OCI-LY7 (cell line): ENCODE measurements around the gene USP31. TPM values are rescaled to one million over a fixed set of nuclear protein-coding genes. Genes with fewer than 3 reads are reported as not detected.

Experiments used
- BruUV-seq: library from RNA; stranded (reverse); fragments of 400-500 nt; replicated peaks from 2 replicates; lab custom pipeline; 2021; lab: Mats Ljungman, UMichigan
- CTCF ChIA-PET: fragments of 300-600 bp; sonication (Branson Sonifier 250); formaldehyde crosslinking; loops from one replicate; lab custom pipeline; 2022; ENCODE audit warnings: antibody characterized with exemption; ENCODE audit not compliant: unreplicated experiment; lab: Charles Lee
- POLR2A ChIA-PET: fragments of 300-600 bp; sonication (Branson Sonifier 250); formaldehyde crosslinking; loops from one replicate; lab custom pipeline; 2022; ENCODE audit warnings: antibody characterized with exemption; lab: Charles Lee
- DNase-seq: peaks from one replicate; pipeline ENCODE4 v3.0.0-alpha.2; 2015; ENCODE audit warnings: low spot score
- H2AFZ ChIP-seq: fragments of 200-600 bp; sonication (generic), shearing (Covaris generic); 2 replicates; pipeline ENCODE4 v1.6.1; 2014; ENCODE audit warnings: mild to moderate bottlenecking, antibody characterized with exemption, low read length, moderate library complexity
- H3K27ac ChIP-seq: fragments of 200-600 bp; sonication (generic); 2 replicates; pipeline ENCODE4 v1.5.1; 2014; ENCODE audit warnings: mixed run types, low read depth, mild to moderate bottlenecking, moderate library complexity, low read length, inconsistent platforms; ENCODE audit not compliant: poor library complexity, severe bottlenecking
- H3K36me3 ChIP-seq: fragments of 200-600 bp; sonication (generic); 2 replicates; pipeline ENCODE4 v1.6.1; 2014; ENCODE audit warnings: mild to moderate bottlenecking, antibody characterized with exemption, low read length, moderate library complexity, mixed read lengths; ENCODE audit not compliant: insufficient read depth
- H3K4me1 ChIP-seq: fragments of 200-600 bp; sonication (generic); 2 replicates; pipeline ENCODE4 v1.5.1; 2014; ENCODE audit warnings: mild to moderate bottlenecking, low read length; ENCODE audit not compliant: insufficient read depth, poor library complexity, severe bottlenecking
- H3K4me2 ChIP-seq: fragments of 200-600 bp; sonication (generic); 2 replicates; pipeline ENCODE4 v1.6.1; 2014; ENCODE audit warnings: mild to moderate bottlenecking, low read length
- H3K4me3 ChIP-seq: fragments of 200-600 bp; sonication (generic); 2 replicates; pipeline ENCODE4 v1.5.1; 2014; ENCODE audit warnings: mild to moderate bottlenecking, low read depth, low read length; ENCODE audit not compliant: poor library complexity, severe bottlenecking
- H3K79me2 ChIP-seq: fragments of 200-600 bp; sonication (generic); 2 replicates; pipeline ENCODE4 v1.6.1; 2016; ENCODE audit warnings: low read depth, mild to moderate bottlenecking, low read length, moderate library complexity, mixed read lengths; ENCODE audit not compliant: insufficient read depth
- H3K9me2 ChIP-seq: fragments of 200-600 bp; sonication (generic); 2 replicates; pipeline ENCODE4 v1.6.1; 2016; ENCODE audit warnings: mild to moderate bottlenecking, low read length, mixed read lengths; ENCODE audit not compliant: insufficient read depth
- H3K9me3 ChIP-seq: fragments of 200-600 bp; sonication (generic); 2 replicates; pipeline ENCODE4 v1.6.1; 2014; ENCODE audit warnings: mild to moderate bottlenecking, mixed run types, low read length, mixed read lengths
- H4K20me1 ChIP-seq: fragments of 200-600 bp; sonication (generic); 2 replicates; pipeline ENCODE4 v1.6.1; 2014; ENCODE audit warnings: mild to moderate bottlenecking, antibody characterized with exemption, low read length, moderate library complexity, mixed read lengths; ENCODE audit not compliant: insufficient read depth
- CTCF ChIP-seq: fragments of 200-600 bp; sonication (generic); conservative IDR thresholded peaks from 2 replicates; pipeline ENCODE4 v1.5.1; 2014; ENCODE audit warnings: mild to moderate bottlenecking, antibody characterized with exemption, low read length, moderate library complexity, mixed read lengths
- EZH2phosphoT487 ChIP-seq: fragments of 200-600 bp; sonication (generic); IDR thresholded peaks from 2 replicates; pipeline ENCODE4 v1.6.1; 2018; ENCODE audit warnings: low read depth, borderline replicate concordance, mild to moderate bottlenecking, mixed run types, antibody characterized with exemption, low read length, moderate library complexity, mixed read lengths
- intact Hi-C: fragments of 100-400 bp; cut with micrococcal nuclease; formaldehyde crosslinking; loops from one replicate; pipeline ENCODE4 v1.10.0; 2022; ENCODE audit not compliant: unreplicated experiment
- total RNA-seq, 2 experiments: library from RNA; depleted of rRNA in 1 of 2; stranded (reverse); fragments of >200 nt in 1 of 2; shearing (Covaris generic) in 1 of 2; gene quantifications; 2 replicates each; pipeline ENCODE4 v1.2.3, GENCODE V29; 2014 to 2022

USP31 gene
- total RNA-seq, 2 experiments from 2014 or later: 9.0 to 12.2 TPM

- Histone ChIP-seq H3K9me3 (no peaks in the 10 kb centered on the region), H3K27ac (no peak overlapping the region), H3K9me2 (no peaks in the 10 kb centered on the region), H4K20me1 (no peaks in the 10 kb centered on the region), H3K36me3 (no peaks in the 10 kb centered on the region), H3K4me1 (peaks cover 4% of the 10 kb centered on the region), H2AFZ (no peak overlapping the region), H3K79me2 (no peaks in the 10 kb centered on the region), H3K4me2 (peak overlapping the region; percentile 40), H3K4me3 (no peak overlapping the region)
- CTCF ChIA-PET: no interaction called here
- peak; percentile 81 for DNase-seq
- intact Hi-C loops: loop anchor here (1.0 to 5.0 kb wide), 2 partner anchors 115 to 252 kb away; no protein-coding TSS in a partner anchor
- peak; percentile 87 for TF ChIP-seq CTCF
- TF ChIP-seq EZH2phosphoT487: no peak
- POLR2A ChIA-PET: interaction anchor here (0.7 kb wide), 1 partner anchor 181 kb away, joined by 7 read pairs; no protein-coding TSS in a partner anchor
- no TSS peak for BruUV-seq
These were observed 33.0 kb upstream of the USP31 start for GRCh38 chr16:23182206-23182678.

- no peak overlapping the region for H2AFZ ChIP-seq
- ChIA-PET POLR2A (no interaction called here), CTCF (no interaction called here)
- BruUV-seq: no TSS peak
- no peaks in the 10 kb centered on the region for H3K9me2 ChIP-seq
- H3K79me2 ChIP-seq: no peaks in the 10 kb centered on the region
- intact Hi-C loops: loop anchor here (5.0 kb wide), 1 partner anchor 116 kb away; no protein-coding TSS in a partner anchor
- H3K27ac ChIP-seq: no peak overlapping the region
- no peak for TF ChIP-seq EZH2phosphoT487
- no peak for TF ChIP-seq CTCF
- no peak overlapping the region for H3K4me2 ChIP-seq
- no peaks in the 10 kb centered on the region for H4K20me1 ChIP-seq
- H3K4me1 ChIP-seq: peaks cover 4% of the 10 kb centered on the region
- H3K9me3 ChIP-seq: no peaks in the 10 kb centered on the region
- no peak overlapping the region for H3K4me3 ChIP-seq
- H3K36me3 ChIP-seq: no peaks in the 10 kb centered on the region
- DNase-seq: no peak
These were observed 32.3 kb upstream of the USP31 start for GRCh38 chr16:23181506-23181905.

GRCh38 chr16:23175651-23176050 lies 26.4 kb upstream of the USP31 start:
- Histone ChIP-seq H3K4me3 (no peak overlapping the region), H3K9me3 (no peaks in the 10 kb centered on the region), H3K79me2 (no peaks in the 10 kb centered on the region), H3K9me2 (no peaks in the 10 kb centered on the region), H2AFZ (no peak overlapping the region), H3K36me3 (no peaks in the 10 kb centered on the region), H4K20me1 (no peaks in the 10 kb centered on the region), H3K4me2 (no peak overlapping the region), H3K27ac (no peak overlapping the region), H3K4me1 (no peaks in the 10 kb centered on the region)
- no peak for DNase-seq
- intact Hi-C loops: no loop called here
- ChIA-PET CTCF (interaction anchor here (0.6 kb wide), 1 partner anchor 1184 kb away, joined by 3 read pairs; no protein-coding TSS in a partner anchor), POLR2A (interaction anchor here (0.5 kb wide), 1 partner anchor 34 kb away, joined by 3 read pairs; no protein-coding TSS in a partner anchor)
- TF ChIP-seq CTCF (no peak), EZH2phosphoT487 (no peak)
- no TSS peak for BruUV-seq
